HepG2 (cell line): ENCODE data around the gene C1orf35. TPM values are rescaled to one million over a fixed set of nuclear protein-coding genes. Genes with fewer than 3 reads are reported as not detected.

Source experiments
- CBX5 ChIP-seq: sonication (generic); formaldehyde crosslinking; IDR thresholded peaks from 2 replicates; pipeline ENCODE4 v1.4.0; 2020; ENCODE audit warnings: missing genetic modification reagents, borderline replicate concordance
- CENPT ChIP-seq: sonication (generic); formaldehyde crosslinking; IDR thresholded peaks from 2 replicates; pipeline ENCODE4 v1.8.0; 2022; ENCODE audit warnings: low read depth, mild to moderate bottlenecking, moderate library complexity, missing genetic modification reagents
- ETS1 ChIP-seq: sonication (generic); formaldehyde crosslinking; IDR thresholded peaks from 2 replicates; pipeline ENCODE4 v1.4.0; 2020; ENCODE audit warnings: missing genetic modification reagents
- HIC2 ChIP-seq: sonication (generic); formaldehyde crosslinking; IDR thresholded peaks from 2 replicates; pipeline ENCODE4 v1.9.0; 2022; ENCODE audit warnings: low read depth, missing genetic modification reagents
- KLF9 ChIP-seq: IDR thresholded peaks from 2 replicates; pipeline ENCODE4 v1.6.1; 2016; ENCODE audit warnings: low read depth
- MLLT10 ChIP-seq: sonication (generic); formaldehyde crosslinking; IDR thresholded peaks from 2 replicates; pipeline ENCODE4 v1.4.0; 2020; ENCODE audit warnings: missing genetic modification reagents
- NFKB2 ChIP-seq: sonication (generic); formaldehyde crosslinking; IDR thresholded peaks from 2 replicates; pipeline ENCODE4 v1.4.0; 2020; ENCODE audit warnings: missing genetic modification reagents, borderline replicate concordance
- NR2F6 ChIP-seq, 2 experiments: IDR thresholded peaks; 2 replicates each; pipeline ENCODE4 v1.6.1; 2016; ENCODE audit warnings: antibody characterized with exemption in 1 of 2, mild to moderate bottlenecking in 1 of 2
- PCBP1 ChIP-seq: fragments of 200-400 bp; formaldehyde crosslinking; IDR thresholded peaks from 2 replicates; pipeline ENCODE4 v1.6.1; 2017; ENCODE audit warnings: mild to moderate bottlenecking, low read depth, low read length, borderline replicate concordance
- PHB2 ChIP-seq: fragments of 450-650 bp; IDR thresholded peaks from 2 replicates; pipeline ENCODE4 v1.6.1; 2018; ENCODE audit not compliant: partially characterized antibody
- RBFOX2 ChIP-seq: fragments of 200-400 bp; formaldehyde crosslinking; IDR thresholded peaks from 2 replicates; pipeline ENCODE4 v1.6.1; 2017; ENCODE audit warnings: low read depth, mild to moderate bottlenecking, low read length
- SALL1 ChIP-seq: sonication (generic); formaldehyde crosslinking; IDR thresholded peaks from 2 replicates; pipeline ENCODE4 v1.8.0; 2022; ENCODE audit warnings: mild to moderate bottlenecking, missing genetic modification reagents
- SIN3A ChIP-seq: IDR thresholded peaks from 2 replicates; pipeline ENCODE4 v1.6.1; 2011; ENCODE audit warnings: low read depth, mild to moderate bottlenecking, control low read depth, low read length, borderline replicate concordance
- SNAPC2 ChIP-seq: sonication (generic); formaldehyde crosslinking; IDR thresholded peaks from 2 replicates; pipeline ENCODE4 v1.8.1; 2022; ENCODE audit warnings: mild to moderate bottlenecking, missing genetic modification reagents
- STAG1 ChIP-seq: sonication (generic); formaldehyde crosslinking; IDR thresholded peaks from 2 replicates; pipeline ENCODE4 v1.4.0; 2020; ENCODE audit warnings: missing genetic modification reagents
- ZBTB7B ChIP-seq: sonication (generic); formaldehyde crosslinking; IDR thresholded peaks from 2 replicates; pipeline ENCODE4 v1.4.0; 2020; ENCODE audit warnings: missing genetic modification reagents
- ZNF101 ChIP-seq: sonication (generic); formaldehyde crosslinking; IDR thresholded peaks from 2 replicates; pipeline ENCODE4 v1.4.0; 2020; ENCODE audit warnings: mild to moderate bottlenecking, low read depth, missing genetic modification reagents, borderline replicate concordance
- ZNF124 ChIP-seq: sonication (generic); formaldehyde crosslinking; IDR thresholded peaks from 2 replicates; pipeline ENCODE4 v1.4.0; 2020; ENCODE audit warnings: missing genetic modification reagents
- ZNF281 ChIP-seq: sonication (generic); formaldehyde crosslinking; IDR thresholded peaks from 2 replicates; pipeline ENCODE4 v1.4.0; 2020; ENCODE audit warnings: missing genetic modification reagents, borderline replicate concordance
- ZNF337 ChIP-seq: sonication (generic); formaldehyde crosslinking; IDR thresholded peaks from 2 replicates; pipeline ENCODE4 v1.5.1; 2020; ENCODE audit warnings: missing genetic modification reagents, low read depth, mild to moderate bottlenecking, borderline replicate concordance
- ZNF460 ChIP-seq: sonication (generic); formaldehyde crosslinking; IDR thresholded peaks from 2 replicates; pipeline ENCODE4 v1.5.1; 2020; ENCODE audit warnings: missing genetic modification reagents, mild to moderate bottlenecking, borderline replicate concordance
- ZNF678 ChIP-seq: sonication (generic); formaldehyde crosslinking; IDR thresholded peaks from 2 replicates; pipeline ENCODE4 v1.4.0; 2020; ENCODE audit warnings: mild to moderate bottlenecking, missing genetic modification reagents
- ZNF775 ChIP-seq: sonication (generic); formaldehyde crosslinking; IDR thresholded peaks from 2 replicates; pipeline ENCODE4 v1.4.0; 2020; ENCODE audit warnings: missing genetic modification reagents, mild to moderate bottlenecking, moderate library complexity, borderline replicate concordance
- polyA plus RNA-seq, 8 experiments: library from polyadenylated mRNA; depleted of rRNA in 3 of 8; stranded (reverse) in 7 of 8; unstranded in 1 of 8; fragments of >200 nt; fragmentation: Illumina TruSeq in 4 of 8; extraction: Trizol in 4 of 8; gene quantifications; 2 replicates each; pipeline versions ENCODE4 v1.2.1 to v1.2.3, GENCODE V29; 2011 to 2016; ENCODE audit warnings: low read depth in 4 of 8, missing spikeins in 1 of 8, mixed read lengths in 1 of 8; ENCODE audit not compliant: insufficient read depth in 1 of 8
- total RNA-seq, 5 experiments: library from RNA; depleted of rRNA; stranded (reverse); fragments of >200 nt; fragmentation: Illumina TruSeq; extraction: Trizol; gene quantifications; 2 replicates each; pipeline ENCODE4 v1.2.3, GENCODE V29; 2016; ENCODE audit warnings: low read depth in 1 of 5

Gene C1orf35
- total and polyA plus RNA-seq, 2 of the 13 experiments (the other 11 are each of a cell fraction or from before 2014, with no cell fraction given): 8.1 to 19.3 TPM

- TF ChIP-seq ZNF281 (CRISPR knock-in tag): 0 out of 2 replicates have a peak, but pooled peaks have one; percentile 15
- 0 out of 2 replicates have a peak, but pooled peaks have one; percentile 70 for TF ChIP-seq PCBP1
- TF ChIP-seq RBFOX2: 0 out of 2 replicates have a peak, but pooled peaks have one; percentile 42
- TF ChIP-seq ZNF460 (CRISPR knock-in tag): no peak
- no peak for TF ChIP-seq CENPT
- TF ChIP-seq KLF9: no peak
- TF ChIP-seq SNAPC2 (CRISPR knock-in tag): no peak
- TF ChIP-seq MLLT10 (CRISPR knock-in tag): no peak
- peak; percentile 31 for TF ChIP-seq STAG1 (CRISPR knock-in tag)
- no peak for TF ChIP-seq ZNF678
- TF ChIP-seq ZNF775 (CRISPR knock-in tag): no peak
- peak; percentile 63; the same call in 1 of the 2 replicates for TF ChIP-seq SALL1 (CRISPR knock-in tag)
- no peak for TF ChIP-seq ETS1 (CRISPR knock-in tag)
- no peak for TF ChIP-seq ZNF337
- TF ChIP-seq NR2F6 (IDR thresholded peaks at IDR 0.05): no peak
- TF ChIP-seq NR2F6 (CRISPR knock-in tag; IDR thresholded peaks at IDR 0.05): 0 out of 2 replicates have a peak, but pooled peaks have one; percentile 5
- peak; percentile 18; the same call in 1 of the 2 replicates for TF ChIP-seq NFKB2
- TF ChIP-seq SIN3A: peak; percentile 63; the same call in 1 of the 2 replicates
- no peak for TF ChIP-seq ZNF101
- TF ChIP-seq PHB2: no peak
- TF ChIP-seq ZBTB7B (CRISPR knock-in tag): 0 out of 2 replicates have a peak, but pooled peaks have one; percentile 36
- TF ChIP-seq ZNF124 (CRISPR knock-in tag): no peak
- 0 out of 2 replicates have a peak, but pooled peaks have one; percentile 18 for TF ChIP-seq CBX5 (CRISPR knock-in tag)
- TF ChIP-seq HIC2 (CRISPR knock-in tag): no peak
Observed at GRCh38 chr1:228101994-228102790, 933 bp downstream of the C1orf35 start (continued).
